Endothelial cell of umbilical vein (primary cell): ENCODE data around the gene SCN2B. TPM values are rescaled to one million over a fixed set of nuclear protein-coding genes. Genes with fewer than 3 reads are reported as not detected.

ENCODE experiments used
- Bru-seq: library from RNA; stranded (reverse); fragments of 400-500 nt; gene quantifications from one replicate; lab custom pipeline; 2021; lab: Mats Ljungman, UMichigan
- BruChase-seq, 2 experiments: library from RNA; stranded (reverse); fragments of 400-500 nt; gene quantifications; one replicate each; lab custom pipeline; 2021; lab: Mats Ljungman, UMichigan
- BruUV-seq: library from RNA; stranded (reverse); fragments of 400-500 nt; replicated peaks from 2 replicates; lab custom pipeline; 2021; lab: Mats Ljungman, UMichigan
- CTCF ChIA-PET: fragments of 300-600, 350-600 bp; sonication (Branson Sonifier 250); formaldehyde crosslinking; loops from one replicate; lab custom pipeline; 2021; ENCODE audit warnings: antibody characterized with exemption, inconsistent platforms; lab: Charles Lee
- POLR2A ChIA-PET: fragments of 300-600, 350-600 bp; sonication (Branson Sonifier 250); formaldehyde crosslinking; loops from one replicate; lab custom pipeline; 2021; ENCODE audit warnings: antibody characterized with exemption, inconsistent platforms; lab: Charles Lee
- DNase-seq: peaks from one replicate; pipeline ENCODE4 v3.0.0-alpha.2; 2011; ENCODE audit warnings: low read depth, low spot score
- FAIRE-seq: peaks from 2 replicates; lab custom pipeline; 2011; peaks lifted over from hg19 to GRCh38; lab: Jason Lieb, UNC
- H2AFZ ChIP-seq: 2 replicates; pipeline ENCODE4 v1.6.0; 2012; ENCODE audit warnings: low read depth, low read length, control low read depth, inconsistent platforms
- H3K27ac ChIP-seq: 2 replicates; pipeline ENCODE4 v1.5.1; 2011; ENCODE audit warnings: low read depth, mild to moderate bottlenecking, control low read depth, low read length, moderate library complexity; ENCODE audit not compliant: insufficient read depth
- H3K27me3 ChIP-seq, 2 experiments: 2 replicates each; pipeline versions ENCODE4 v1.6.0 to v1.6.1; 2011; ENCODE audit warnings: low read length in 2 of 2, mixed read lengths in 1 of 2; ENCODE audit not compliant: control insufficient read depth in 2 of 2, insufficient read depth in 2 of 2
- H3K36me3 ChIP-seq, 2 experiments: 2 replicates in 1 of 2; 3 replicates in 1 of 2; pipeline ENCODE4 v1.5.1; 2011; ENCODE audit warnings: low read length in 2 of 2, mild to moderate bottlenecking in 1 of 2, moderate library complexity in 1 of 2; ENCODE audit not compliant: control insufficient read depth in 2 of 2, insufficient read depth in 2 of 2; ENCODE audit errors: extremely low read depth in 1 of 2
- H3K4me1 ChIP-seq: 3 replicates; pipeline ENCODE4 v1.5.1; 2011; ENCODE audit warnings: mild to moderate bottlenecking, low read length; ENCODE audit not compliant: control insufficient read depth, insufficient read depth; ENCODE audit errors: extremely low read depth
- H3K4me2 ChIP-seq: 2 replicates; pipeline ENCODE4 v1.6.1; 2011; ENCODE audit warnings: low read length, control low read depth, mixed read lengths; ENCODE audit not compliant: insufficient read depth
- H3K4me3 ChIP-seq, 3 experiments: fragments of 200-600 bp in 1 of 3; sonication (generic), shearing (Covaris generic) in 1 of 3; replicated peaks in 1 of 3; 2 replicates each; pipeline ENCODE4 v1.5.1; 2011 to 2016; ENCODE audit warnings: control low read depth in 3 of 3, low read length in 3 of 3, mild to moderate bottlenecking in 2 of 3, inconsistent platforms in 1 of 3, low read depth in 1 of 3, moderate library complexity in 1 of 3; ENCODE audit not compliant: insufficient read depth in 1 of 3
- H3K79me2 ChIP-seq: 2 replicates; pipeline ENCODE4 v1.6.0; 2012; ENCODE audit warnings: low read length, inconsistent platforms; ENCODE audit not compliant: control insufficient read depth, insufficient read depth
- H3K9ac ChIP-seq: replicated peaks from 2 replicates; pipeline ENCODE3; 2011; ENCODE audit warnings: low read length, control low read depth; ENCODE audit not compliant: insufficient read depth; ENCODE audit errors: extremely low read depth
- H3K9me1 ChIP-seq: replicated peaks from 3 replicates; pipeline ENCODE4 v1.6.0; 2011; ENCODE audit warnings: mild to moderate bottlenecking, low read length; ENCODE audit not compliant: control insufficient read depth, insufficient read depth; ENCODE audit errors: extremely low read depth
- H3K9me3 ChIP-seq: replicated peaks from 2 replicates; pipeline ENCODE4 v1.5.1; 2012; ENCODE audit warnings: low read length, inconsistent platforms; ENCODE audit not compliant: control insufficient read depth, insufficient read depth
- H4K20me1 ChIP-seq: replicated peaks from 2 replicates; pipeline ENCODE3; 2011; ENCODE audit warnings: mild to moderate bottlenecking, low read length; ENCODE audit not compliant: control insufficient read depth, insufficient read depth; ENCODE audit errors: extremely low read depth
- JUN ChIP-seq: IDR thresholded peaks from 2 replicates; pipeline ENCODE4 v1.6.1; 2011; ENCODE audit warnings: borderline replicate concordance, low read depth; ENCODE audit not compliant: insufficient read length, insufficient read depth
- MYC ChIP-seq: IDR thresholded peaks from one replicate; pipeline ENCODE4 v1.6.1; 2011; ENCODE audit warnings: mild to moderate bottlenecking, low read depth, low read length
- POLR2A ChIP-seq: IDR thresholded peaks from 2 replicates; pipeline ENCODE4 v1.6.1; 2012; ENCODE audit warnings: low read depth, mild to moderate bottlenecking, control low read depth, low read length
- POLR2AphosphoS5 ChIP-seq: IDR thresholded peaks from 2 replicates; pipeline ENCODE4 v1.6.1; 2012; ENCODE audit warnings: low read depth, mild to moderate bottlenecking, control low read depth, low read length, moderate library complexity; ENCODE audit not compliant: insufficient read depth
- dilution Hi-C: fragments of 300-500 bp; cut with MboI; formaldehyde crosslinking; loops from one replicate; pipeline ENCODE4 v1.15.0; 2019; ENCODE audit warnings: low sequenced_read_pairs; ENCODE audit not compliant: extremely low pct_ligation_motif_present
- intact Hi-C: fragments of 100-400 bp; cut with micrococcal nuclease; formaldehyde crosslinking; loops from one replicate; pipeline ENCODE4 v1.10.0; 2022
- long read RNA-seq: library from polyadenylated mRNA; stranded (forward); transcript quantifications from one replicate; pipeline ENCODE4 v2.0.0, GENCODE V29; 2021
- polyA minus RNA-seq, 3 experiments: library from RNA; depleted of rRNA, polyadenylated mRNA; stranded (reverse); fragments of >200 nt; gene quantifications; 1 replicate in 1 of 3; 2 replicates in 2 of 3; pipeline ENCODE4 v1.2.3, GENCODE V29; 2011
- polyA plus RNA-seq, 4 experiments: library from polyadenylated mRNA; depleted of rRNA in 3 of 4; stranded (reverse) in 3 of 4; unstranded in 1 of 4; fragments of >200 nt; gene quantifications; 2 replicates each; pipeline versions ENCODE4 v1.2.1 to v1.2.3, GENCODE V29; 2011 to 2012; ENCODE audit warnings: missing spikeins in 1 of 4
- total RNA-seq: library from RNA; stranded (reverse); gene quantifications from 2 replicates; pipeline ENCODE4 v1.2.3, GENCODE V29; 2021

Gene SCN2B, protein sequence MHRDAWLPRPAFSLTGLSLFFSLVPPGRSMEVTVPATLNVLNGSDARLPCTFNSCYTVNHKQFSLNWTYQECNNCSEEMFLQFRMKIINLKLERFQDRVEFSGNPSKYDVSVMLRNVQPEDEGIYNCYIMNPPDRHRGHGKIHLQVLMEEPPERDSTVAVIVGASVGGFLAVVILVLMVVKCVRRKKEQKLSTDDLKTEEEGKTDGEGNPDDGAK
- not detected in 2 replicates for total RNA-seq
- polyA plus RNA-seq = not detected in 2 replicates
- not detected in 2 replicates for polyA plus RNA-seq (2011; cell fraction: cytosol; rRNA removed)
- not detected in 2 replicates for polyA plus RNA-seq (2011; cell fraction: nucleus; rRNA removed)
- polyA plus RNA-seq (2012) = not detected in 2 replicates
- polyA minus RNA-seq = not detected in 2 replicates
- not detected for polyA minus RNA-seq (2011; cell fraction: cytosol; rRNA and poly(A)+ RNA removed)
- not detected in 2 replicates for polyA minus RNA-seq (2011; cell fraction: nucleus; rRNA and poly(A)+ RNA removed)
- Bru-seq, nascent RNA = not detected
- not detected for BruChase-seq, experiment 1, labeled RNA remaining after a 6-hour chase
- BruChase-seq, experiment 2, labeled RNA remaining after a 2-hour chase = not detected
- long read RNA-seq = 0 reads

DNA sequence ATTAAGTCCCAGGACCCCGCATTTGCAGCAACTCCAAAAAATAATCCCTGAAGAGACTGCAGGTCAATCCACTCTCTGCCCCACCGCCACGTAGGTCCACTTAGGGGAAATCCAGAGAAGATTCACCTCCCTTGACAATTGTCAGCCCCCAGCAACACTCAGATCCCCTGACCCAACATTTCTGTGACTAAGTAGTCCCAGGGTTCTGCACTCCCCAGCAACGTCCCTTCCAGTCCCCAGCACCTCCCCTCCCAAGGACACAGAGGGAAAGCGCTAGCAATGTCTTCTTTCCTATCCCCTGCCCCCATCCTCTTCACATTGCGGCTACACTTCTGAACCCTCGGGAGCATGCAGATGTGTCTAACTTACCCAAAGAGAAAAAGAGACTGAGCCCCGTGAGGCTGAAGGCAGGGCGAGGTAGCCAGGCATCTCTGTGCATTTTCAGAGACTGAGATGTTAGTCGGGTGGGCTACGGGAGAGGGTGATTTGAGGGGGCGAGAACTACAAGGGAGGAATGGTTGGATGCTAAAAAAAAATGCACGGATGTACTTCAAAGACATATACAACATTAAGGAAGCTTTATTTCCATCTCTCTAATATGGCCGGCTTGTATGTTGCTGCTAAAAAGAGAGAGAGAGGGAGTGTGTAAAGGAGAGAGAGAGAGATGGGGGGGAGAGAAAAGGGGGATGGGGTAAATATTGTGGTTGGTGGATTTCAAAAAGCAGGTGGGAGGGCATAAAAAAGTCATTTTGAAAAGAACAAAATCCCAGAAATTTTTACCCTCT lies at the start of gene SCN2B:
Gene SCN2B (minus strand): TSS at position 647 of the 785 bp plus-strand sequence. CDS start 208 bp downstream, at position 439.
- Histone ChIP-seq H2AFZ (no peak within 1 kb of the TSS), H3K4me2 (no peak within 1 kb of the TSS), H3K27me3 (peaks cover 22% of the 10 kb centered on the region in 2 experiments), H3K4me1 (no peaks in the 10 kb centered on the region), H3K36me3 (no peaks in the 10 kb centered on the region), H3K27ac (no peak within 1 kb of the TSS), H3K4me3 (no peak within 1 kb of the TSS), H3K9me3 (no peaks in the 10 kb centered on the region), H4K20me1 (no peaks in the 10 kb centered on the region), H3K9me1 (no peaks in the 10 kb centered on the region), H3K79me2 (no peaks in the 10 kb centered on the region), H3K9ac (no peak within 1 kb of the TSS)
- FAIRE-seq = no peak
- dilution Hi-C loops = no loop called here
- TF ChIP-seq JUN = no peak
- TF ChIP-seq POLR2AphosphoS5 = no peak
- no peak for TF ChIP-seq POLR2A
- TF ChIP-seq MYC = no peak
- no peak for DNase-seq
- POLR2A ChIA-PET = no interaction called here
- intact Hi-C loops = no loop called here
- BruUV-seq = no TSS peak
- CTCF ChIA-PET = interaction anchor here (1.2 kb wide), 1 partner anchor 159 kb away, joined by 4 read pairs; no protein-coding TSS in a partner anchor
